Pancreas (tissue), 10 donors: Measurements from ENCODE around the gene CA4. TPM values are rescaled to one million over a fixed set of nuclear protein-coding genes. Genes with fewer than 3 reads are reported as not detected.

Experiments
- ATAC-seq, 4 donors: fragments of 200-7000 bp; cut with Tn5 transposase; one replicate each; pipeline versions ENCODE4 v1.8.0 to v1.9.1; 2020; ENCODE audit warnings: mild to moderate bottlenecking in 4 of 4, moderate library complexity in 4 of 4
- DNase-seq, 6 donors: peaks; one replicate each; pipeline ENCODE4 v3.0.0-alpha.2; 2020
- FAIRE-seq: peaks from 2 replicates; lab custom pipeline; 2012; peaks lifted over from hg19 to GRCh38; lab: Jason Lieb, UNC
- H3K27ac ChIP-seq, 4 donors: fragments of 200-600 bp; sonication (generic); 1 replicate in 3 of 4; 2 replicates in 1 of 4; pipeline versions ENCODE4 v1.5.0 to v1.8.0; 2020
- H3K27me3 ChIP-seq, 4 donors: fragments of 200-600 bp; one replicate each; pipeline ENCODE4 v1.8.0; 2021
- H3K36me3 ChIP-seq, 3 donors: fragments of 200-600 bp; sonication (generic) in 1 of 3; one replicate each; pipeline versions ENCODE4 v1.5.0 to v1.8.0; 2020 to 2021
- H3K4me1 ChIP-seq, 3 donors: fragments of 200-600 bp; one replicate each; pipeline ENCODE4 v1.8.0; 2021
- H3K4me3 ChIP-seq, 4 donors: fragments of 200-600 bp; sonication (generic) in 2 of 4; one replicate each; pipeline versions ENCODE4 v1.5.0 to v1.8.0; 2020 to 2021
- H3K9me3 ChIP-seq, 4 donors: fragments of 200-600 bp; one replicate each; pipeline ENCODE4 v1.8.0; 2021
- WGBS, 2 donors: extraction: QIAGEN DNeasy Blood & Tissue Kit; methylation state at CpG; one replicate each; pipeline ENCODE4 v1.1.7; 2013; 5-methylcytosine and 5-hydroxymethylcytosine counted together
- intact Hi-C, 3 donors: fragments of 100-400 bp; cut with DNase I; formaldehyde crosslinking; loops; one replicate each; pipeline versions ENCODE4 v1.11.1 to v1.14.2; 2022
- polyA plus RNA-seq, 2 donors: library from polyadenylated mRNA; stranded (reverse); fragments of 200-250 nt; gene quantifications; one replicate each; pipeline ENCODE4 v1.2.3, GENCODE V29; 2013
- total RNA-seq, 6 donors: library from RNA; stranded (reverse); fragmentation: NEBNext Ultra II Directional in 4 of 6; extraction: Animal tissue kit (Norgen Biotek cat#: 25700) in 4 of 6; gene quantifications; one replicate each; pipeline versions ENCODE4 v1.2.1 to v1.2.4, GENCODE V29; 2021 to 2023
- TF ChIP-seq, protein P1 (sequence below), 4 donors: fragments of 200-600 bp; sonication (generic) in 3 of 4; IDR thresholded peaks; one replicate each; pipeline versions ENCODE4 v1.5.0 to v1.8.0; 2021; ENCODE audit warnings: antibody characterized with exemption in 4 of 4
- donor health status: healthy with polysubstance abuse.
- donor health status: DM: no; HTN: no; CAD: no; lungs with moderate emphysema.
- donor health status: DM: no; HTN: no; CAD: no.
- donor health status: control.
- donor health status: control.
- donor health status: Bipolar disorder and iron deficiency.
- donor health status: DM: yes; HTN: yes; CAD: no.
- donor health status: DM: no; HTN: no; CAD: no.
- donor health status: DM: no; HTN: no; CAD: no.
- donor health status: DM: yes; HTN: yes; CAD: no.

Gene CA4
- total and polyA plus RNA-seq, 8 donors, result 7.5 to 75.7 (median 20.0) TPM

DNA sequence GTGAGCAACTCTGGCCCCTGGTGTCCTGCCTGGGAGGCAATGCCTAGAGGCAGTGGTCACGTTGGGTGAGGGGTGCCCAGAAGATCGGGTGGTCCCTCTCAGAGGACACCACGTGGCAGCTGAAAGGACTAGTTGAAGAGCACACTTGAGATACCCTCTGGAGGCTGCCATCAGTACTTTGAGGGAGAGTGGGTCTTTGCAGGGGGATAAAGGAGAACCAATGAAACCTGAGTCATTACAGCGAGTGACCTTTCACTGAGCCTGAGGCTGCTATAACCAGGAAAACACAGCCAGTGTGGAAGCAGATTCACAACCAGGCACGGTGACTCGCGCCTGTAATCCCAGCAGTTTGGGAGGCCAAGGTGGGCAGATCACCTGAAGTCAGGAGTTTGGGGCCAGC, 18.9 kb downstream of the CA4 start:
- Histone ChIP-seq H3K27ac (no peak overlapping the region), H3K9me3 (no peaks in the 10 kb centered on the region), H3K27me3 (no peaks in the 10 kb centered on the region), H3K4me3 (no peak overlapping the region), H3K36me3 (no peaks in the 10 kb centered on the region), H3K4me1 (peaks cover 10 to 12% (median 12%) of the 10 kb centered on the region in 3 donors)
- ATAC-seq, result no peak
- TF ChIP-seq, protein P1, sequence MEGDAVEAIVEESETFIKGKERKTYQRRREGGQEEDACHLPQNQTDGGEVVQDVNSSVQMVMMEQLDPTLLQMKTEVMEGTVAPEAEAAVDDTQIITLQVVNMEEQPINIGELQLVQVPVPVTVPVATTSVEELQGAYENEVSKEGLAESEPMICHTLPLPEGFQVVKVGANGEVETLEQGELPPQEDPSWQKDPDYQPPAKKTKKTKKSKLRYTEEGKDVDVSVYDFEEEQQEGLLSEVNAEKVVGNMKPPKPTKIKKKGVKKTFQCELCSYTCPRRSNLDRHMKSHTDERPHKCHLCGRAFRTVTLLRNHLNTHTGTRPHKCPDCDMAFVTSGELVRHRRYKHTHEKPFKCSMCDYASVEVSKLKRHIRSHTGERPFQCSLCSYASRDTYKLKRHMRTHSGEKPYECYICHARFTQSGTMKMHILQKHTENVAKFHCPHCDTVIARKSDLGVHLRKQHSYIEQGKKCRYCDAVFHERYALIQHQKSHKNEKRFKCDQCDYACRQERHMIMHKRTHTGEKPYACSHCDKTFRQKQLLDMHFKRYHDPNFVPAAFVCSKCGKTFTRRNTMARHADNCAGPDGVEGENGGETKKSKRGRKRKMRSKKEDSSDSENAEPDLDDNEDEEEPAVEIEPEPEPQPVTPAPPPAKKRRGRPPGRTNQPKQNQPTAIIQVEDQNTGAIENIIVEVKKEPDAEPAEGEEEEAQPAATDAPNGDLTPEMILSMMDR (IDR thresholded peaks at IDR 0.05), result no peak
- no peak for DNase-seq
- no peak for FAIRE-seq
- intact Hi-C loops, result no loop called here
- 66 to 72% methylated on average over 7 of the region's 7 CpGs for WGBS, 2 donors

DNA sequence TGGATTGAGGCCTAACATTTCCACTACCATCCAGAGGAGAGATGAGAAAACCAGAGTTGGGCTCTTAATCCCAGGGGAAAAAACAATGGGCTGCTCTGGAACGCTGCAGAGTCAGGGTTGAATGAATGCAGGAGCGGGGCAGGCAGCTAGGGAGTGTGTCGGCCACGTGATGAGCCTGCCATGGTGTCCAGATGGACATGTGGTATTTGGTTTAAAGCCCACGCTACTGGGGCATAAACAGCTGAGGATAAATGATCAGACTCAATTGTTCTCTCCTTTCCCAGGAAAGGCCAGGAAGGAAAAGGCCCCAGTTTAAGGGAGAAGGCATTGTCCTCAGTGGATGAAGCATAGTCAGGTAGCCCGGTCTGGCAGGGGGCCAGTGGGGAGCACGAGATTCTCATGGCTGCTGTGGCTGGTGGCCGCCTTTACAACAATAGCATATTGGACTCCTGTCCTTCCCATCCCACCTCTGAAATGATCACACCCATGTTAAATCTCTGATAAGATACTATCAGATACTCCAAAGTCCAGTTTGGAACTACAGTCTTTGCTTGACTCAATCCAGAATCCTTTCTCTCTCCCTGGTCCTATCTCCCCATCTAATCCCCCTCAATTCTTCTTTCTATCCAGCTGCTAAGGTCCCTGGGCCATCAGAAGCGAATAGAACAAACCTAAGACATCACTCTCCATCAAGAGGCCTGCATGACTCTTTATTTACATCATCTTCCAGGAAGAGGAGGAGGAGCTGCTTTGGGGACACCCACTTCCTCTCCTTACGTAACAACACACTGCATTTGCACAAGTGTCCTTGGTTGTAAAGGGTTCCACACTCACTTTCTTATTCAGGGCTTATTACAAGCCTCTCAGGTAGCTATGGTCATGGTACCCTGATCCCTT, 20.4 kb downstream of the CA4 start:
- Histone ChIP-seq H3K27me3 (no peaks in the 10 kb centered on the region), H3K27ac (no peak overlapping the region), H3K4me1 (peaks cover 10 to 12% (median 12%) of the 10 kb centered on the region in 3 donors), H3K36me3 (no peaks in the 10 kb centered on the region), H3K9me3 (no peaks in the 10 kb centered on the region), H3K4me3 (no peak overlapping the region)
- TF ChIP-seq, protein P1 (IDR thresholded peaks at IDR 0.05), result no peak
- no peak for DNase-seq
- no peak for ATAC-seq
- intact Hi-C loops, result no loop called here
- FAIRE-seq, result no peak
- 83% methylated on average over 10 of the region's 10 CpGs for WGBS, 2 donors

DNA sequence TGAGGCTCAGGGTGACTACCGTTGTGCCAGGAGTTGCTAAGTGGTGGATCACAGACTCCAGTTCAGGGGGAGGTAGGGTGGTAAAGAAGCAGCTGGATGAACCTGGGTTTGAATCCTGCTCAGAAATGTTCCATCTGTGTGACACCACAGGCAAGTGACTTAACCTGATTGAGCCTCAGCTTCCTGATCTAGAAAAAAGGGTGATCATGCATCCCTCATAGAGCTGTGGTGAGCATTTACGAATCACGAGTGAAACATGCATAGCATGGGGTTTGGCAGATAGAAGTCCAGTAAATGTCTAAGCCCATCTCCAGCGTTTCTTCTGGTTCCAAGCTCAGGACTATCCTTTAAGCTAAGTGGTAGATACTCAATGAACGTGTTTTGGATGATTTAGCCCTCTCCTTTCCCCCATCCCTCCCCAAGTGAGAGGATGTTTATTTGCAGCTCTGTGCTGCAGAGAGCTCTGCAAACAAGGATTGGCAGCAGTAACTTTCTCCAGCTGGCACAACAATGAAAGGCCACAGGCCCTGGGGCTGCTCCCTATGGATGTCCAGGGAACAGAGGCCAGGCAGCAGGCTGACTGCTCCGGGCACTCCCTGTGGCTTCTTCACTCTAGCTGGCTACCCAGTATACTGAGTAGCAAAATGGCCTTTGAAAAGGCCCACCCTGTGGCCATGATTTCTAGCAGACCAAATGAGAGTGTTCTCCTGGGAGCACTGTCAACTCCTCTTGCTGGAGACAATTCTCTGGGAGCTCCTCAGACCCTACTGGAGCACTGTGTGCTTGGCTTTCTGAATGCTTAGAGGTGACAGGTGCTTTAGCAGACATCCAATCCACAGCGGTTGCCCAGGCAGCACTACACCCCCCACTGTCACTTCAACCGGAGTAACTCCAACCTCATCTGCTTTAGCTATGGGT, 21.3 kb downstream of the CA4 start:
- intact Hi-C loops, result no loop called here
- DNase-seq, result no peak
- H3K4me1 ChIP-seq, result peaks cover 10 to 12% (median 12%) of the 10 kb centered on the region in 3 donors

DNA sequence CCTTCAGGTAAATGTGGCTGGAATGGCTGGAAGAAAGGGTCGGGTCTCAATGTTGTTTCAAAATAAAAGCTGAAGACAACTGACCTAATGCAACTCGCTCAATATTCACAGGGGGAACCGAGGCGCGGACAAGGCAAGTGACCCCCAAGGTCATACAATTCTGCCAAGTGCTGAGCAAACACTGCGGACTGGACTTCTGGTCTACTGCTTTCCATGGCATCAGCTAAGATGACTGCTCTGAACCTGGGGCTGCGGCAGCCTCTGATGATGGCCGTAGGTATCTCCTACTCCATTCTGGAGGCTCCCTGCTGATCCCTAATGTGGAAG, 21.9 kb downstream of the CA4 start:
- intact Hi-C loops, result no loop called here
- WGBS, 2 donors, result 51 to 55% methylated on average over 8 of the region's 8 CpGs
- TF ChIP-seq, protein P1 (IDR thresholded peaks at IDR 0.05), result no peak
- Histone ChIP-seq H3K36me3 (no peaks in the 10 kb centered on the region), H3K4me3 (no peak overlapping the region), H3K27me3 (no peaks in the 10 kb centered on the region), H3K4me1 (peaks cover 10 to 12% (median 11%) of the 10 kb centered on the region in 3 donors), H3K27ac (no peak overlapping the region), H3K9me3 (no peaks in the 10 kb centered on the region)
- DNase-seq (no peak), ATAC-seq (no peak), FAIRE-seq (no peak)

More for the DNA sequence above, 21.3 kb downstream of the CA4 start:
- H3K27me3 ChIP-seq, result no peaks in the 10 kb centered on the region
- WGBS, 2 donors, result 69 to 74% methylated on average over 8 of the region's 8 CpGs
- TF ChIP-seq, protein P1 (IDR thresholded peaks at IDR 0.05), result no peak
- H3K9me3 ChIP-seq, result no peaks in the 10 kb centered on the region
- FAIRE-seq (no peak), ATAC-seq (peak in 1 of 4 donors; percentile 29)
- no peak overlapping the region for H3K4me3 ChIP-seq
- no peak overlapping the region for H3K27ac ChIP-seq
- no peaks in the 10 kb centered on the region for H3K36me3 ChIP-seq
